LoVo (cell line): ENCODE measurements around the gene PCDHA8.
"Not testable (repeated sequence)": the region's sequence is repeated elsewhere in the genome, so short reads cannot be mapped to it uniquely, and the experiment has no call there.

Source experiments
- DNase-seq: peaks from one replicate; pipeline ENCODE4 v3.0.0-alpha.2; 2016; ENCODE audit warnings: low spot score

Gene PCDHA8

GRCh38 chr5:140827704-140828361 is 13.2 kb upstream of the PCDHA8 start, which contains the start of gene PCDHA6:
TSS of gene PCDHA6 (plus strand) at chr5:140827960. CDS start at chr5:140828092, 132 bp downstream.
- no peak for DNase-seq

DNA sequence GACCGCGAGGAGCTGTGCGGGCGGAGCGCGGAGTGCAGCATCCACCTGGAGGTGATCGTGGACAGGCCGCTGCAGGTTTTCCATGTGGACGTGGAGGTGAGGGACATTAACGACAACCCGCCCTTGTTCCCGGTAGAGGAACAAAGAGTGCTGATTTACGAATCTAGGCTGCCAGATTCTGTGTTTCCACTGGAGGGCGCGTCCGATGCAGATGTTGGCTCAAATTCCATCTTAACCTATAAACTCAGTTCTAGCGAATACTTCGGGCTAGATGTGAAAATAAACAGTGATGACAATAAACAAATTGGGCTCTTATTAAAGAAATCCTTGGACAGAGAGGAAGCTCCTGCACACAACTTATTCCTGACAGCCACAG is 12.6 kb upstream of the PCDHA8 start:
- DNase-seq = no peak

DNA sequence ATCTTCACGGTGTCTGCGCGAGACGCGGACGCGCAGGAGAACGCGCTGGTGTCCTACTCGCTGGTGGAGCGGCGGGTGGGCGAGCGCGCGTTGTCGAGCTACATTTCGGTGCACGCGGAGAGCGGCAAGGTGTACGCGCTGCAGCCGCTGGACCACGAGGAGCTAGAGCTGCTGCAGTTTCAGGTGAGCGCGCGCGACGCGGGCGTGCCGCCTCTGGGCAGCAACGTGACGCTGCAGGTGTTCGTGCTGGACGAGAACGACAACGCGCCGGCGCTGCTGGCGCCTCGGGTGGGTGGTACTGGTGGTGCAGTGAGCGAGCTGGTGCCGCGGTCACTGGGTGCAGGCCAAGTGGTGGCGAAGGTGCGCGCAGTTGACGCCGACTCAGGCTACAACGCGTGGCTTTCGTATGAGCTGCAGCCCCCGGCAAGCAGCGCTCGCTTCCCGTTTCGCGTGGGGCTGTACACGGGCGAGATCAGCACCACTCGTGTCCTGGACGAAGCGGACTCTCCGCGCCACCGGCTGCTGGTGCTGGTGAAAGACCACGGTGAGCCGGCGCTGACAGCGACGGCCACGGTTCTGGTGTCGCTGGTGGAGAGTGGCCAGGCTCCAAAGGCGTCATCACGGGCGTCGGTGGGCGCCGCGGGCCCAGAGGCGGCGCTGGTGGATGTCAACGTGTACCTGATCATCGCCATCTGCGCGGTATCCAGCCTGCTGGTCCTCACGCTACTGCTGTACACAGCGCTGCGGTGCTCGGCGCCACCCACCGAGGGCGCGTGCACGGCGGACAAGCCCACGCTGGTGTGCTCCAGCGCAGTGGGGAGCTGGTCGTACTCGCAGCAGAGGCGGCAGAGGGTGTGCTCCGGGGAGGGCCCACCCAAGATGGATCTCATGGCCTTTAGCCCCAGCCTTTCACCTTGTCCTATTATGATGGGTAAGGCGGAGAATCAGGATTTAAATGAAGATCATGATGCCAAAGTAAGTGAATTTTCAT is 11.2 kb upstream of the PCDHA8 start:
- DNase-seq = not testable (repeated sequence)

- DNase-seq = no peak
Observed at GRCh38 chr5:140833993-140834392, 7.0 kb upstream of the PCDHA8 start, which contains the start of gene PCDHA7. TSS of gene PCDHA7 (plus strand) at chr5:140834269. CDS start at chr5:140834384, 115 bp downstream.

DNA sequence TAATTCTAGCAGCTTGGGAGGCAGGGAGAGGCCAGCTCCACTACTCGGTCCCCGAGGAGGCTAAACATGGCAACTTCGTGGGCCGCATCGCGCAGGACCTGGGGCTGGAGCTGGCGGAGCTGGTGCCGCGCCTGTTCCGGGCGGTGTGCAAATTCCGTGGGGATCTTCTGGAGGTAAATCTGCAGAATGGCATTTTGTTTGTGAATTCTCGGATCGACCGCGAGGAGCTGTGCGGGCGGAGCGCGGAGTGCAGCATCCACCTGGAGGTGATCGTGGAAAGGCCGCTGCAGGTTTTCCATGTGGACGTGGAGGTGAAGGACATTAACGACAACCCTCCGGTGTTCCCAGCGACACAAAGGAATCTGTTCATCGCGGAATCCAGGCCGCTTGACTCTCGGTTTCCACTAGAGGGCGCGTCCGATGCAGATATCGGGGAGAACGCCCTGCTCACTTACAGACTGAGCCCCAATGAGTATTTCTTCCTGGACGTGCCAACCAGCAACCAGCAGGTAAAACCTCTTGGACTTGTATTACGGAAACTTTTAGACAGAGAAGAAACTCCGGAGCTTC is 6.5 kb upstream of the PCDHA8 start:
- not testable (repeated sequence) for DNase-seq

- DNase-seq = no peak
Observed at GRCh38 chr5:140835622-140836510, 5.1 kb upstream of the PCDHA8 start.

GRCh38 chr5:140842798-140843733 is 2.1 kb downstream of the PCDHA8 start:
- DNase-seq = no peak

DNA sequence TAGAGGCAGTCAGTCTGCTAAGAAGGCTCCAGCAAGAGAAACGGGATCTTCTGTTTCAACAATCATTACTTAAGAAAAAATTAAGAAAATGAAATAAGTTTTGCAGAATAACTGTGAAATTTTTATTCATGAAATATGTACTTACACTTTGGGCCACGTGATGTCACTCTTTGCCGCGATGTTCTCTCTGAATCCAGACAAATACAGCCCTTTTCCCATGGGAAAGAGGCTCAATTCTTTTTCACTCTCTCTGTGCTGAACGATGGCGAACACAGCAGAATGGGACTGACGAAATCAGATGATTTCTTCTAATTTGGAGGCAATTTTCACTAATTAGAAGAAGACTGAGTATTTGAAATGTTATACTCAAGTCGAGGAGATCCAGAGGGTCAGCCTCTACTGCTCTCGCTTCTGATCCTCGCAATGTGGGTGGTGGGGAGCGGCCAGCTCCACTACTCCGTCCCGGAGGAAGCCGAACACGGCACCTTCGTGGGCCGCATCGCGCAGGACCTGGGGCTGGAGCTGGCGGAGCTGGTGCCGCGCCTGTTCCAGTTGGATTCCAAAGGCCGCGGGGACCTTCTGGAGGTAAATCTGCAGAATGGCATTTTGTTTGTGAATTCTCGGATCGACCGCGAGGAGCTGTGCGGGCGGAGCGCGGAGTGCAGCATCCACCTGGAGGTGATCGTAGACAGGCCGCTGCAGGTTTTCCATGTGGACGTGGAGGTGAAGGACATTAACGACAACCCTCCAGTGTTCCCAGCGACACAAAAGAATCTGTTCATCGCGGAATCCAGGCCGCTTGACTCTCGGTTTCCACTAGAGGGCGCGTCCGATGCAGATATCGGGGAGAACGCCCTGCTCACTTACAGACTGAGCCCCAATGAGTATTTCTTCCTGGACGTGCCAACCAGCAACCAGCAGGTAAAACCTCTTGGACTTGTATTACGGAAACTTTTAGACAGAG is 7.4 kb downstream of the PCDHA8 start, which contains the start of gene PCDHA9:
PCDHA9 (plus strand) TSS at position 244 of the 964 bp plus-strand sequence; CDS start at position 358, 114 bp downstream.
- not testable (repeated sequence) for DNase-seq

DNA sequence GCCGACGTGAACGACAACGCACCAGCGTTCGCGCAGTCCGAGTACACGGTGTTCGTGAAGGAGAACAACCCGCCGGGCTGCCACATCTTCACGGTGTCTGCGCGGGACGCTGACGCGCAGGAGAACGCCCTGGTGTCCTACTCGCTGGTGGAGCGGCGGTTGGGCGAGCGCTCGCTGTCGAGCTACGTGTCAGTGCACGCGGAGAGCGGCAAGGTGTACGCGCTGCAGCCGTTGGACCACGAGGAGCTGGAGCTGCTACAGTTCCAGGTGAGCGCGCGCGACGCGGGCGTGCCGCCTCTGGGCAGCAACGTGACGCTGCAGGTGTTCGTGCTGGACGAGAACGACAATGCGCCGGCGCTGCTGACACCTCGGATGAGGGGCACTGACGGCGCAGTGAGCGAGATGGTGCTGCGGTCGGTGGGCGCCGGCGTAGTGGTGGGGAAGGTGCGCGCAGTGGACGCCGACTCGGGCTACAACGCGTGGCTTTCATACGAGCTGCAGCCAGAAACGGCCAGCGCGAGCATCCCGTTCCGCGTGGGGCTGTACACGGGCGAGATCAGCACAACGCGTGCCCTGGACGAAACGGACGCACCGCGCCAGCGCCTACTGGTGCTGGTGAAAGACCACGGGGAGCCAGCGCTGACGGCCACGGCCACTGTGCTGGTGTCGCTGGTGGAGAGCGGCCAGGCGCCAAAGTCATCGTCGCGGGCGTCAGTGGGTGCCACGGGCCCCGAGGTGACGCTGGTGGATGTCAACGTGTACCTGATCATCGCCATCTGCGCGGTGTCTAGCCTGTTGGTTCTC is 9.0 kb downstream of the PCDHA8 start:
- DNase-seq = not testable (repeated sequence)

DNA sequence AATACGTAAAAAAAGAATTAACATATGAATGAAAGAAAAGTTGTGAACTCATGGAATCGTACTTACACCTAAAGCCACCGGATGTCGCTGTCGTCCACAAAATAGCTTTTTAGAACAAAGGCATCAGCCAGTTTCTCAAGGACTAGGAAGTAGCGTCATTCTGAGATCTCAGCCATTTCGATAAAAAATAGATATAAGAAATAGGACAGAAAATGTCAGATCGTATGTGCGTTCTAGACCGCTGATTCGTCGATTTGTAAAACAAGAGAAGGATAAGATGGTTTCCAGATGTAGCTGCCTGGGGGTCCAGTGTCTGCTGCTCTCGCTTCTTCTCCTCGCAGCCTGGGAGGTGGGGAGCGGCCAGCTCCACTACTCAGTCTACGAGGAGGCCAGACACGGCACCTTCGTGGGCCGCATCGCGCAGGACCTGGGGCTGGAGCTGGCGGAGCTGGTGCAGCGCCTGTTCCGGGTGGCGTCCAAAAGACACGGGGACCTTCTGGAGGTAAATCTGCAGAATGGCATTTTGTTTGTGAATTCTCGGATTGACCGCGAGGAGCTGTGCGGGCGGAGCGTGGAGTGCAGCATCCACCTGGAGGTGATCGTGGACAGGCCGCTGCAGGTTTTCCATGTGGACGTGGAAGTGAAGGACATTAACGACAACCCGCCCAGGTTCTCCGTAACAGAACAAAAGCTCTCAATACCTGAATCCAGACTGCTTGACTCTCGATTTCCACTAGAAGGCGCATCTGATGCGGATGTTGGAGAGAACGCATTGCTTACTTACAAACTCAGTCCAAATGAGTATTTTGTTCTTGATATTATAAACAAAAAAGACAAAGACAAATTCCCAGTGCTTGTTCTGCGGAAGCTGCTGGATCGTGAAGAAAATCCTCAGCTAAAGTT is 15.0 kb downstream of the PCDHA8 start, which contains the start of gene PCDHA10:
PCDHA10 (plus strand) TSS at position 126 of the 903 bp plus-strand sequence; CDS start at position 278, 152 bp downstream.
- no peak for DNase-seq

DNA sequence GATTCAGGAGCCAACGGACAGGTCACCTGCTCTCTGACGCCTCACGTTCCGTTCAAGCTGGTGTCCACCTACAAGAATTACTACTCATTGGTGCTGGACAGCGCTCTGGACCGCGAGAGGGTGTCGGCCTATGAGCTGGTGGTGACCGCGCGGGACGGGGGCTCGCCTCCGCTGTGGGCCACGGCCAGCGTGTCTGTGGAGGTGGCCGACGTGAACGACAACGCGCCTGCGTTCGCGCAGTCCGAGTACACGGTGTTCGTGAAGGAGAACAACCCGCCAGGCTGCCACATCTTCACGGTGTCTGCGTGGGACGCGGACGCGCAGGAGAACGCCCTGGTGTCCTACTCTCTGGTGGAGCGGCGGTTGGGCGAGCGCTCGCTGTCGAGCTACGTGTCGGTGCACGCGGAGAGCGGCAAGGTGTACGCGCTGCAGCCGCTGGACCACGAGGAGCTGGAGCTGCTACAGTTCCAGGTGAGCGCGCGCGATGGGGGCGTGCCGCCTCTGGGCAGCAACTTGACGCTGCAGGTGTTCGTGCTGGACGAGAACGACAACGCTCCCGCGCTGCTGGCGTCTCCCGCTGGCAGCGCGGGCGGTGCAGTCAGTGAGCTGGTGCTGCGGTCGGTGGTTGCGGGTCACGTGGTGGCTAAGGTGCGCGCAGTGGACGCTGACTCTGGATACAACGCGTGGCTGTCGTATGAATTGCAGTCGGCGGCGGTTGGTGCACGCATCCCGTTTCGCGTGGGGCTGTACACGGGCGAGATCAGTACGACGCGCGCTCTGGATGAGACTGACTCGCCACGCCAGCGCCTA is 16.4 kb downstream of the PCDHA8 start:
- DNase-seq = no peak

GRCh38 chr5:140857987-140858240 is 16.9 kb downstream of the PCDHA8 start:
- DNase-seq = no peak

DNA sequence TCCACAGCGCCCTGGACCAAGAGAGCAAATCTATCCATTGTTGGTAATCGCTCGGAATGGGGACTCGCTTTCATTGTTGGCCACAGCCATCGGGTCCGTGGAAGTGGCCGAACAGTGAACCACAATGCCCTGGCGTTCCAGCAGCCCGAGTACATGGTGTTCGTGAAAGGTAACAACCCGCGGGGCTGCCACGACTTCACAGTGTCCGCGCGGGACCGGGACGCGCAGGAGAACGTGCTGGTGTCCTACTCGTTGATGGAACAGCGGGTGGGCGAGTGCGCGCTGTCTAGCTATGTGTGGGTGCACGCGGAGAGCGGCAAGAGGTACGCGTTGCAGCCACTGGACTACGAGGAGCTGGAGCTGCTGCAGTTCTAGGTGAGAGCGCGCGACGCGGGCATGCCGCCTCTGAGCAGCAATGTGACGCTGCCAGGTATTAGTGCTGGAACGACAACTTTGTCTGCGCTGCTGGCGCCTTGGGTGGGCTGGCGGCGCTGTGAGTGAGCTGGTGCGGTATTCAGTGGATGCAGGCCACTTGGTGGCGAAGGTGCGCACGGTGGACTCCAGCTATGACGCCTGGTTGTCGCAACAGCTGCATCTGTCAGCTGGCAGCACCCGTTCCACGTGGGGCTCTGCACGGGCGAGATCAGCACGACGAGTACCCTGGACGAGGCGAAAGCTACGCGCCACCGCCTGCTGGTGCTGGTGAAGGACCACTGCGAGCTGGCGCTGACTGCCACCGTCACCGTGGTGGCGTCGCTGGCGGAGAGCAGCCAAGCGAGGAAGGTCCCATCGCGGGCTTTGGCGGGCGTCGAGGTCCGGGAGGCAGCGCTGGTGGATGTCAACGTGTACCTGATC is 21.7 kb downstream of the PCDHA8 start:
- no peak for DNase-seq

DNA sequence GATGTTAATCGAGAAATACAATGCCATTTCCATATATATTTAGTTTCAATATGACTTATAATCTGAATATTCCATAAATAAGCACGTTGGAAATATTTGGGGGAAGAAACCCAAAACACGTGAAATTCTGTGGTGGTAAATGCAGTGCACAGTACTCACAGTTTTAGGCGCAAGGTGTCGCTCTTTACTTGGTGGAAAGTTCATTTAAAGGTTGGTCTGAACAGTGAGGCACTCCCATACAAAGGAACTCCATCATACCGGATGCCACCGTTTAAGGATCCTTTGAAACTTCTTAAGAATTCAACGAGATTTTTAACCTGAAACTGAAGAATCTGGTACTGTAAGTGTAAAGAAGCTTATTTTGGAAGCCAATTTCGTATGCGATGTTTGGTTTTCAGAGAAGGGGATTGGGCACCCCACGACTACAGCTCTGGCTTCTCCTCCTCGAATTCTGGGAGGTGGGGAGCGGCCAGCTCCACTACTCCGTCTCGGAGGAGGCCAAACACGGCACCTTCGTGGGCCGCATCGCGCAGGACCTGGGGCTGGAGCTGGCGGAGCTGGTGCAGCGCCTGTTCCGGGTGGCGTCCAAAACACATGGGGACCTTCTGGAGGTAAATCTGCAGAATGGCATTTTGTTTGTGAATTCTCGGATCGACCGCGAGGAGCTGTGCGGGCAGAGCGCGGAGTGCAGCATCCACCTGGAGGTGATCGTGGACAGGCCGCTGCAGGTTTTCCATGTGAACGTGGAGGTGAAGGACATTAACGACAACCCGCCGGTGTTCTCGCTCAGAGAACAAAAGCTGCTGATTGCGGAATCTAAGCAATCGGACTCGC is 28.0 kb downstream of the PCDHA8 start, which contains the start of gene PCDHA11:
PCDHA11 (plus strand) TSS at position 237 of the 834 bp plus-strand sequence; CDS start at position 384, 147 bp downstream.
- peak; percentile 27 for DNase-seq
